GM23248 (cell line): ENCODE measurements around the gene TLR9. TPM values are rescaled to one million over a fixed set of nuclear protein-coding genes. Genes with fewer than 3 reads are reported as not detected.
A peak's percentile ranks its signal among the peaks of the same experiment; 100 is the strongest.

Source experiments
- DNase-seq: peaks from one replicate; pipeline ENCODE4 v3.0.0-alpha.2; 2015
- H2AFZ ChIP-seq: fragments of 200-600 bp; sonication (generic); 2 replicates; pipeline ENCODE4 v1.6.1; 2016; ENCODE audit warnings: antibody characterized with exemption
- H3F3A ChIP-seq: fragments of 200-600 bp; sonication (generic); 2 replicates; pipeline ENCODE4 v1.6.1; 2016; ENCODE audit warnings: mild to moderate bottlenecking, antibody characterized with exemption, mixed run types; ENCODE audit not compliant: insufficient read depth
- H3K27ac ChIP-seq: fragments of 200-600 bp; sonication (generic); 2 replicates; pipeline ENCODE4 v1.5.1; 2016; ENCODE audit warnings: mild to moderate bottlenecking
- H3K27me3 ChIP-seq: fragments of 200-600 bp; sonication (generic); replicated peaks from 2 replicates; pipeline ENCODE4 v1.6.1; 2016; ENCODE audit warnings: mild to moderate bottlenecking; ENCODE audit not compliant: insufficient read depth
- H3K36me3 ChIP-seq: fragments of 200-600 bp; sonication (generic); 2 replicates; pipeline ENCODE4 v1.6.1; 2016; ENCODE audit warnings: low read depth, mild to moderate bottlenecking
- H3K4me1 ChIP-seq: fragments of 200-600 bp; sonication (generic); 2 replicates; pipeline ENCODE4 v1.6.1; 2016; ENCODE audit warnings: mild to moderate bottlenecking; ENCODE audit not compliant: insufficient read depth
- H3K4me2 ChIP-seq: fragments of 200-600 bp; sonication (generic); one replicate; pipeline ENCODE4 v1.6.1; 2016; ENCODE audit warnings: mild to moderate bottlenecking; ENCODE audit not compliant: unreplicated experiment
- H3K4me3 ChIP-seq: fragments of 200-600 bp; sonication (generic); 2 replicates; pipeline ENCODE4 v1.5.1; 2016; ENCODE audit warnings: mild to moderate bottlenecking
- H3K79me2 ChIP-seq: fragments of 200-600 bp; sonication (generic); 2 replicates; pipeline ENCODE4 v1.6.1; 2016; ENCODE audit warnings: mild to moderate bottlenecking; ENCODE audit not compliant: insufficient read depth
- H3K9ac ChIP-seq: fragments of 200-600 bp; sonication (generic); 2 replicates; pipeline ENCODE4 v1.6.1; 2016; ENCODE audit warnings: mild to moderate bottlenecking
- H3K9me2 ChIP-seq: fragments of 200-600 bp; sonication (generic); 2 replicates; pipeline ENCODE4 v1.6.1; 2016; ENCODE audit warnings: mixed run types, mild to moderate bottlenecking, moderate library complexity; ENCODE audit not compliant: insufficient read depth
- H3K9me3 ChIP-seq: fragments of 200-600 bp; sonication (generic); one replicate; pipeline ENCODE4 v1.6.1; 2017; ENCODE audit warnings: low read depth
- H4K20me1 ChIP-seq: fragments of 200-600 bp; sonication (generic); 2 replicates; pipeline ENCODE4 v1.6.0; 2016; ENCODE audit not compliant: insufficient read depth
- EZH2 ChIP-seq: fragments of 200-600 bp; sonication (generic); IDR thresholded peaks from 2 replicates; pipeline ENCODE4 v1.6.1; 2018; ENCODE audit warnings: antibody characterized with exemption, mild to moderate bottlenecking; ENCODE audit not compliant: insufficient read depth, poor library complexity, severe bottlenecking
- EZH2phosphoT487 ChIP-seq: fragments of 200-600 bp; sonication (generic); IDR thresholded peaks from 2 replicates; pipeline ENCODE4 v1.6.1; 2018; ENCODE audit warnings: antibody characterized with exemption, moderate library complexity, mild to moderate bottlenecking, low read depth; ENCODE audit not compliant: insufficient read depth
- WGBS, 2 experiments: methylation state at CpG; one replicate each; pipeline ENCODE4 v1.1.6; 2015 to 2017; ENCODE audit warnings: low lambda C conversion rate in 2 of 2, low coverage in 1 of 2; ENCODE audit errors: missing lambda C conversion rate in 2 of 2; 5-methylcytosine and 5-hydroxymethylcytosine counted together
- in situ Hi-C: fragments of 300-500 bp; cut with MboI; formaldehyde crosslinking; loops from 2 replicates; pipeline ENCODE4 v1.15.0; 2020
- polyA plus RNA-seq: library from polyadenylated mRNA; unstranded; fragments of >200 nt; fragmentation: Nextera tagmentation; extraction: Ambion mirVana; gene quantifications from 2 replicates; pipeline ENCODE4 v1.2.1, GENCODE V29; 2016
- total RNA-seq: library from RNA; depleted of rRNA; stranded (reverse); fragments of >200 nt; shearing (Covaris generic); gene quantifications from 2 replicates; pipeline ENCODE4 v1.2.3, GENCODE V29; 2014

Gene TLR9
- total and polyA plus RNA-seq, 2 experiments from 2014 or later = not detected

DNA sequence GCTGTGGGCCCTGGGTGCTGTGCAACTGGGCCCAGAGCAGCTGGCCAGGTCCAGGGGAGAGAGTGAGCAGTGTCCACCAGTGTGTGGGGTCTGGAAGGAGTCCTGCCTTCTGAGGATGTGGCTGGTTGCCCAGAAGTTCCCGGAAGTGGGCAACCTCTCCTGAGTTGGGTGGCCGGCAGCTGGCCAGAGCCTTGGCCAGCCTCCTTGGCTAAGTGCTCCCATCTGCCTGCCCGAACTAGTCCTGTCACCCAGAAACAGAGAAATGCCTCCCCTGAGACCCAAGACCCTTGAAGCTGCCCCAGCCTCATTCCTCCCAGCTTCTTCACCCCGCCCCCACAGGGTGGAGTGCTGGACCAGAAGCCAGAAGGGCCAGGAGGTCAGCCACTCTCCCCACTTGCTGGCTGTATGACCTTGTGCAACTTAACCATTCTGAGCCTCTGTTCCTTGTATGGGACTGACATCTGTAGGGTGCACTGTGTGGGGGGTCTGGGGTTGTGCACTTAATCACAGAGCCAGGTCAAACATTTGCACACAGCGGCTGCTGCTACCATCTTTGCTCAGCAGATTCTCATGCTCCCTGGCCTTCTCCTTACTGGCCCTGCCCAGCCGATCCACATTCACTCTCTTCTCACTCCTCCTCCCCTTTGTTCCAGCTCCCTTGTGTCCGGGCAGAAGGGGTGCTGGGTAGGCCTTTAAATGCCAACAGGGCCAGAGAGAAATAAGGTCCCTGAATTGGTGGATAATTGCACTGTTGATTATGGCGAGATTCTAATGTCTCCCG, 35.0 kb downstream of the TLR9 start:
- WGBS, 2 experiments = 28 to 41% methylated on average over 7 to 9 of the region's 9 CpGs
- Histone ChIP-seq H3K9ac (no peak overlapping the region), H3K27me3 (no peaks in the 10 kb centered on the region), H3K4me2 (peak overlapping the region; percentile 21), H4K20me1 (no peaks in the 10 kb centered on the region), H3K27ac (no peak overlapping the region), H3K79me2 (no peaks in the 10 kb centered on the region), H2AFZ (no peak overlapping the region), H3K4me3 (no peak overlapping the region), H3K9me3 (no peaks in the 10 kb centered on the region), H3K9me2 (no peaks in the 10 kb centered on the region), H3K4me1 (peaks cover 15% of the 10 kb centered on the region), H3F3A (0 out of 2 replicates have a peak, but pooled peaks cover 1% of the 10 kb centered on the region), H3K36me3 (no peaks in the 10 kb centered on the region)
- peak; percentile 62 for DNase-seq
- in situ Hi-C loops = no loop called here
- TF ChIP-seq EZH2phosphoT487 = no peak
- no peak for TF ChIP-seq EZH2

- WGBS, 2 experiments = 89 to 100% methylated on average over 1 of the region's 1 CpG
- H3K4me3 ChIP-seq = no peak overlapping the region
- H3K4me1 ChIP-seq = peaks cover 14% of the 10 kb centered on the region
- no peak for TF ChIP-seq EZH2phosphoT487
- no peak for TF ChIP-seq EZH2
- H3K9me2 ChIP-seq = no peaks in the 10 kb centered on the region
- H4K20me1 ChIP-seq = no peaks in the 10 kb centered on the region
- H3K9me3 ChIP-seq = no peaks in the 10 kb centered on the region
- no peaks in the 10 kb centered on the region for H3K36me3 ChIP-seq
- in situ Hi-C loops = no loop called here
- H3K27me3 ChIP-seq = no peaks in the 10 kb centered on the region
- H2AFZ ChIP-seq = no peak overlapping the region
- no peaks in the 10 kb centered on the region for H3F3A ChIP-seq
- H3K4me2 ChIP-seq = no peak overlapping the region
- no peak for DNase-seq
- no peak overlapping the region for H3K9ac ChIP-seq
- no peaks in the 10 kb centered on the region for H3K79me2 ChIP-seq
- H3K27ac ChIP-seq = no peak overlapping the region
These were observed 36.9 kb downstream of the TLR9 start for GRCh38 chr3:52188556-52188955.

DNA sequence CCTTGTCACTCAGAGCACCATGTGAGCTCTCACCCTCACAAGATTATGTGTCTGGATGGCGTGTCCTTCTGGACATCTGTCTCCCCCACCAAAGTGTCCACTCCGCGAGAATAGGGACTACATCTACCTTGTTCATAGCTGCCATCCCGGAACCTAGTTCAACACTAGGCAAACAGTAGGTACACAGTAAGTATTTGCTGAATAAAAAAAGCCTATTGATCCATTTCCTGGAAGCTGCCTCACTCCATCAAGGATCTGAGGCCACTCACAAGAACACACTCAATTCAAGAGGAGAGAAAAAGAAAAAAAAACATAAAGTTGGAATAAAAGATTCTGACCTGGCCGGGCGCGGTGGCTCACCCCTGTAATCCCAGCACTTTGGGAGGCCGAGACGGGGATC, 38.7 kb downstream of the TLR9 start:
- Histone ChIP-seq H3K4me3 (no peak overlapping the region), H3K4me1 (peaks cover 11% of the 10 kb centered on the region), H3F3A (no peaks in the 10 kb centered on the region), H3K4me2 (no peak overlapping the region), H3K79me2 (no peaks in the 10 kb centered on the region), H3K27me3 (no peaks in the 10 kb centered on the region), H3K9me2 (no peaks in the 10 kb centered on the region), H3K36me3 (no peaks in the 10 kb centered on the region), H3K27ac (no peak overlapping the region), H3K9ac (no peak overlapping the region), H3K9me3 (no peaks in the 10 kb centered on the region), H4K20me1 (no peaks in the 10 kb centered on the region), H2AFZ (no peak overlapping the region)
- in situ Hi-C loops = no loop called here
- 89 to 92% methylated on average over 9 of the region's 9 CpGs for WGBS, 2 experiments
- no peak for DNase-seq
- TF ChIP-seq EZH2 = no peak
- no peak for TF ChIP-seq EZH2phosphoT487

- H3F3A ChIP-seq = 0 out of 2 replicates have a peak, but pooled peaks cover 7% of the 10 kb centered on the region
- H3K4me3 ChIP-seq = no peak overlapping the region
- H3K27ac ChIP-seq = no peak overlapping the region
- H3K4me1 ChIP-seq = peaks cover 11% of the 10 kb centered on the region
- no peaks in the 10 kb centered on the region for H4K20me1 ChIP-seq
- no peaks in the 10 kb centered on the region for H3K9me3 ChIP-seq
- H3K36me3 ChIP-seq = no peaks in the 10 kb centered on the region
- TF ChIP-seq EZH2 (no peak), EZH2phosphoT487 (no peak)
- H3K79me2 ChIP-seq = no peaks in the 10 kb centered on the region
- H3K27me3 ChIP-seq = no peaks in the 10 kb centered on the region
- H3K4me2 ChIP-seq = no peak overlapping the region
- no peak overlapping the region for H2AFZ ChIP-seq
- 56 to 85% methylated on average over 3 of the region's 3 CpGs for WGBS, 2 experiments
- DNase-seq = no peak
- in situ Hi-C loops = no loop called here
- H3K9ac ChIP-seq = no peak overlapping the region
- no peaks in the 10 kb centered on the region for H3K9me2 ChIP-seq
These were observed 39.6 kb downstream of the TLR9 start for GRCh38 chr3:52185837-52186236.
